GM12801 (cell line): ENCODE measurements around the gene VCAN.

Experiments
- TF ChIP-seq, protein P1 (sequence below): IDR thresholded peaks from one replicate; pipeline ENCODE4 v1.5.1; 2011; ENCODE audit warnings: control low read depth; ENCODE audit not compliant: insufficient read length; ENCODE audit errors: extremely low read depth

Gene VCAN

GRCh38 chr5:83488821-83489220 lies 17.3 kb downstream of the VCAN start:
- TF ChIP-seq, protein P1, sequence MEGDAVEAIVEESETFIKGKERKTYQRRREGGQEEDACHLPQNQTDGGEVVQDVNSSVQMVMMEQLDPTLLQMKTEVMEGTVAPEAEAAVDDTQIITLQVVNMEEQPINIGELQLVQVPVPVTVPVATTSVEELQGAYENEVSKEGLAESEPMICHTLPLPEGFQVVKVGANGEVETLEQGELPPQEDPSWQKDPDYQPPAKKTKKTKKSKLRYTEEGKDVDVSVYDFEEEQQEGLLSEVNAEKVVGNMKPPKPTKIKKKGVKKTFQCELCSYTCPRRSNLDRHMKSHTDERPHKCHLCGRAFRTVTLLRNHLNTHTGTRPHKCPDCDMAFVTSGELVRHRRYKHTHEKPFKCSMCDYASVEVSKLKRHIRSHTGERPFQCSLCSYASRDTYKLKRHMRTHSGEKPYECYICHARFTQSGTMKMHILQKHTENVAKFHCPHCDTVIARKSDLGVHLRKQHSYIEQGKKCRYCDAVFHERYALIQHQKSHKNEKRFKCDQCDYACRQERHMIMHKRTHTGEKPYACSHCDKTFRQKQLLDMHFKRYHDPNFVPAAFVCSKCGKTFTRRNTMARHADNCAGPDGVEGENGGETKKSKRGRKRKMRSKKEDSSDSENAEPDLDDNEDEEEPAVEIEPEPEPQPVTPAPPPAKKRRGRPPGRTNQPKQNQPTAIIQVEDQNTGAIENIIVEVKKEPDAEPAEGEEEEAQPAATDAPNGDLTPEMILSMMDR: no peak

DNA sequence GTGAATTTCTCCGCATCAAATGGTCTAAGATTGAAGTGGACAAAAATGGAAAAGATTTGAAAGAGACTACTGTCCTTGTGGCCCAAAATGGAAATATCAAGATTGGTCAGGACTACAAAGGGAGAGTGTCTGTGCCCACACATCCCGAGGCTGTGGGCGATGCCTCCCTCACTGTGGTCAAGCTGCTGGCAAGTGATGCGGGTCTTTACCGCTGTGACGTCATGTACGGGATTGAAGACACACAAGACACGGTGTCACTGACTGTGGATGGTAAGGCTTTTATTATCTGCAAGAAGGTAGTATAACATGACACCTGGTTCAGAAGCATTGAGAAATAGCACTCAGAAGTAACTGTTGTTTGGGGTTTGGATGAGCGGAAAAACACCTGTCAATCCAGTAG lies 18.7 kb downstream of the VCAN start:
- TF ChIP-seq, protein P1: no peak

DNA sequence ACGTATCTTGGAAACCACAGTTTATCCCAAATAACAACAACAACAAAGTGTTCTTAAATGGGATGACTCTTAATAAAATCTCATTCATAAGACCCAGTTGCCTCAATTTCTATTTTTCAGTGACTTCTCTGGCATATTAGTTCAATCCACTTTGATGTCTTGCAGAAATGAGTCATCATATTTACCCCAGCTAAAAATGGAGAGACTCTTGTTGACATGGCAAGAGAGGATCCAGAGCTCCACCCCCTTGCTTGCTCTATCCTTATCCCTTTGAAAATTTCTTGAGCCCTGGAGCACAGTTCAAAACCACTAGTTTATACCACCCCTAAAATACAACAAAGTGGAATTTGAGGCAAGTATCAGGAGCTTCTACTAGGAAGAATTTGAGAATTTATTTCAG lies 20.8 kb downstream of the VCAN start:
- TF ChIP-seq, protein P1: no peak

DNA sequence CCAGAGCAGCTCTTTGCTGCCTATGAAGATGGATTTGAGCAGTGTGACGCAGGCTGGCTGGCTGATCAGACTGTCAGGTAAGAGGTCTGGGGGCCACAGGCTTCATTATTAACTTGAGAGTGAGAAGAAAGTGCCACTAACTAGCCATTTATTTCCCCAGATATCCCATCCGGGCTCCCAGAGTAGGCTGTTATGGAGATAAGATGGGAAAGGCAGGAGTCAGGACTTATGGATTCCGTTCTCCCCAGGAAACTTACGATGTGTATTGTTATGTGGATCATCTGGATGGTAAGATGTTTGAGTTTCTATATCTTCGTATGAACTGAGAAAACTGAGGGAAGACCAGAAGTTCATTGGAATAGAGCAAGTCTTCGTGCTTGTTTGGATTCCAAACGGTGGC lies 22.1 kb downstream of the VCAN start:
- TF ChIP-seq, protein P1: no peak

DNA sequence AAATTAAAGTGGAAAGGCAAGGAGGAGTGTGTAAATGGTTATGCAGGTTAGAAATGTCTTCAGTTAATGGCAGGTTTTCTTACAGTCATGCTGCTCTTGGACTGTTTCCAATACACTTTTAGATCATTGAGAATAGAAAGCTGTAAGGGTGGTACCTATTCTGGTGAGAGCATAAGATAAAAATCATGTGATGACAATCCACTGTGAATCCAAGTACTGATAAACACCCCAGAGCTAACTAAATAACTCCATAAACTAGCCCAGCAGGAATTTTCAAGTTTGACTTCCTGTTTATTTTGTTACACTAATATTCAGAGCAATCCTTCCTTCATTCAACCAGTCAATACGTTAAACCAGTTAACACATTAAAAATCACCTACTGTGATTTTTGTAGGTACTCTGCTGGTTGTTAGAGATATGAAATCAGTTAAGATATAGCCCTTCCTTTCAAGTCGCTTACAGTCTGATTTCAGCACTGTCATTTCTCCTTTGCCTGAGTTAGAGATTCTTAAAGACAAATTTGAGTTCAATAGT lies 22.6 kb downstream of the VCAN start:
- TF ChIP-seq, protein P1: no peak

GRCh38 chr5:83494666-83495065 lies 23.1 kb downstream of the VCAN start:
- TF ChIP-seq, protein P1: no peak

DNA sequence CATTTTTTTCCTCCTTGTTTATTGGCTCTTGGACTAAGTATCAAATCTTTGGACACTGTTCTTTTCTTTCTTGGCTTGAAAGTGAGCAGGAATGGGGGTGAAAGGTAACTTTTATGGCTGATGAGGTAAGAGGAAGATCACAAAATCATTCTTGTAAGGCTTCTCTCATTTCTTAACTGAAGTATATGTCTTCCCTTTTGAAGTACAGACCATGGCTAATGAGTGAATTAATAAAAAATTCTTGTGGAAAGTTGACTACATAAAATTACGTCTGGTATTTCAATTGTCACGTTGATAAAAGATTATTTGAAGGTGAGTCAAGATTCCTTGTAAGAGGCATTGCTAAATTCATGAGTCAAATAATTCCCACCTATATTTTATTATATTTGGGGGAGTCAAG lies 25.1 kb downstream of the VCAN start:
- TF ChIP-seq, protein P1: no peak
